Measurements from ENCODE around the gene CLIC4.
A peak's percentile ranks its signal among the peaks of the same experiment; 100 is the strongest.

CLIC4 gene

DNA sequence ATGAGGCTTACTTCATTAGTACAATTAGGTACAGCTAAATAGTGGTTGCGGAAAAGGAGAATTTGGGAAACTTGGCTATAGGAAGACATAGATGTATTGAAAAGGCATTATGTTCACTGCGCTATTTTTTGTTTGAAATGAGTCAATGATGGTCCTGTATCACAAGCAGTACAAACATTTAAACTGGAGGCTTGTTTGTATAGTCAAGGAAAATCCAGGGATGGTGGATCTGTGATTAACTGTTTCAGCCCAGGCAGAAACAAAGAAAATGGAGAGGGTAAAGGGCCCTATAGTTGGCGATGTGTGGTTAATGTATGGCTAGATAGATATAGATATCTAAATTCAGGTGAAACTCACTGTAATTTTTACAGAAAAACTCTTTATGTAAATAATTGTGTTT lies 79.9 kb downstream of the CLIC4 start:
- H3K4me3 ChIP-seq (ENCODE audit: extremely low read depth, insufficient read depth, low read length, poor library complexity, severe bottlenecking) = no peak overlapping the region
- WGBS, 2 experiments (ENCODE audit: insufficient coverage in 2 of 2) = 83 to 100% methylated on average over 2 of the region's 3 CpGs
- H3K9me3 ChIP-seq (ENCODE audit: control insufficient read depth, low read length) = no peaks in the 10 kb centered on the region
- peaks cover 32% of the 10 kb centered on the region for H3K36me3 ChIP-seq (ENCODE audit: control insufficient read depth, insufficient read depth, low read length)
- H3K4me1 ChIP-seq (ENCODE audit: control insufficient read depth, insufficient read depth, low read length, poor library complexity, severe bottlenecking) = peaks cover 17% of the 10 kb centered on the region
- H3K27ac ChIP-seq (ENCODE audit: low read depth, low read length, severe bottlenecking) = no peak overlapping the region

DNA sequence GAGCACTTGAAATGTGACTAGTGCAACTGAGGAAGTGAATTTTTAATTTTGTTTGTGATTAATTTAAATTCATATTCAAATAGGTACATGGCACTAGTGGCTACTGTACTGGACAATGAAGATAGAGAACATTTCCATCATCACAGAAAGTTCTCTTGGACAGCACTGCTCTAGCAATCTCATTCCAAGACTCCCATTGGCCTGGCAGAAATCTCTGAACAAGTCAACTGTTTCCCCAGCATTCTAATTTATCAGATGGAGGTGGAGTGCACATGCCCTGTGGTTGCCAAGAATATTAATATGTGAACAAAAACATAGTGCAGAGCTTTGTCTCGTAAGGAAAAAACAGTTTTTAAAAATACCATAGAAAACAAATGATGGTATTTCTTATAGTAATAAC lies 81.3 kb downstream of the CLIC4 start:
- no peaks in the 10 kb centered on the region for H3K9me3 ChIP-seq (ENCODE audit: control insufficient read depth, low read length)
- H3K4me3 ChIP-seq (ENCODE audit: extremely low read depth, insufficient read depth, low read length, poor library complexity, severe bottlenecking) = no peak overlapping the region
- H3K36me3 ChIP-seq (ENCODE audit: control insufficient read depth, insufficient read depth, low read length) = peaks cover 30% of the 10 kb centered on the region
- no CpG with 5 or more reads among the region's 1 CpG for WGBS, 2 experiments (ENCODE audit: insufficient coverage in 2 of 2)
- no peak overlapping the region for H3K27ac ChIP-seq (ENCODE audit: low read depth, low read length, severe bottlenecking)
- H3K4me1 ChIP-seq (ENCODE audit: control insufficient read depth, insufficient read depth, low read length, poor library complexity, severe bottlenecking) = peaks cover 17% of the 10 kb centered on the region

DNA sequence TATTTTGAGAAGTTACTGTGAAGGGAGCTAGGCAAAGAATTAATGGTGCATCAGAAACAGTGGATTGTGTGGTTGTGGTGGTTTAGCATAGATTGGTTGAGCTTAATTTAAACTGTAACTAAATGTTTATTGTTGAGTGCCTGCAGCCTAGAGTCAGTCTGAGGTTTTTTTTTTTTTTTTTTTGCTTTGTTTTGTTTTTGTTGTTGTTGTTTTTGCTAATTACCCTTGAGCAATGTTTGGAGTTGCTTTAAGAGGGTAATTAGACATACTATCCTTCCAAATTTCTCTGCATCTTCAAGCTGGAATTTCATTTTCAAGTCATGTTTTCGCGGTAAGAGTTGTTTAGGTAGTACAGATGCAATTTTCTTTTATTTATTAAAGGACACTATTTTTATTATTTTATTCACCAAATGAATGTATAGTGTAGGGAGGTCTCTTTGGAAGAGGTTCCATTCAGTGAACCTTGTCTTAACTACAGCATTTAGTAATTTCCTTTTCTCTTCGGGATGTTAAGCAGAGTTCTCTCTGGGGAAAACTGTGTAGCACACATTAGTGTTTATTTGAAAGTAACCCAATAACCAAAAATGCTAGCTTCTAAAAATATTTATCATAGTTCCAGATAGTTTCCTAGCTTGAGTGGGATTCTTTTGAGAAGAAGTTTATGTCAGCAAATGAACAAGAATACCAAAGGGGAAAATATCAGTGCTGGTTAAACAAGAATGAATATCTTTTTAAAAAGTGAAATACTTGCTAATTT lies 82.3 kb downstream of the CLIC4 start:
- Histone ChIP-seq H3K36me3 (ENCODE audit: control insufficient read depth, insufficient read depth, low read length) (peaks cover 24% of the 10 kb centered on the region), H3K27ac (ENCODE audit: low read depth, low read length, severe bottlenecking) (no peak overlapping the region), H3K4me3 (ENCODE audit: extremely low read depth, insufficient read depth, low read length, poor library complexity, severe bottlenecking) (no peak overlapping the region), H3K4me1 (ENCODE audit: control insufficient read depth, insufficient read depth, low read length, poor library complexity, severe bottlenecking) (peaks cover 16% of the 10 kb centered on the region), H3K9me3 (ENCODE audit: control insufficient read depth, low read length) (no peaks in the 10 kb centered on the region)
- no CpG with 5 or more reads among the region's 3 CpGs for WGBS, 2 experiments (ENCODE audit: insufficient coverage in 2 of 2)

DNA sequence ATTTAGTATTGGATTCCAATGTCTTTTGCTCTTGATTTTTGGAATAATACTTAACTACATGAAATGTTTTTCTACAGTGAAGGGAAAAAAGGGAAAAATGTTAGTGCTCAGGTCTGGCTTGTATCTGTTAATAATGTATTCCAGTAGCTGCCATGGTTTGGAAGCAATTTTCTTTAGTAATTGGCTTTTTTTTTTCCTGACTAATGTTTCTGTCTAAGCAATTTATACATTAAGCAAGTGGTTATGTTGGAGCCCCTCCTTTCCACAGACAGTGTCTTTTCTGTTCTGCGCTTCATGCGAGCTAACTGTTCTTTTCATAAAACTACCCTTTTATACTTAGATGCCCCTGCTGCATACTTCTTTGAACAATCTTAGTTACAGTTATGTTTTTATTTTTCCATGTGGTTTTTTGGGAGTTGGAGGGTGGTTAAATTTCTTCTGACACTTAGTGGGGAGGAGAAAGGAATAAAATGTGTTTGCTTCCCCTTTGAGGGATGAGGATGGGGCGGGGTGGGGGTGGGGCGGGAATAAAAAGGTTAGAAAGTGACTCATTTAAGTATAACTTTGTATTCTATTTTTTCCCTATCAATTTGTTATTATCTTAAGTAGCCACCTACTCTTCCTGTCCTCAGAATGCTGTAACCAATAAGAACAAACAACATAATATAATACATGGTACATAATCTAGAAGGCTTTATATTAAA lies 83.1 kb downstream of the CLIC4 start:
- H3K4me3 ChIP-seq (ENCODE audit: extremely low read depth, insufficient read depth, low read length, poor library complexity, severe bottlenecking) = no peak overlapping the region
- peaks cover 15% of the 10 kb centered on the region for H3K4me1 ChIP-seq (ENCODE audit: control insufficient read depth, insufficient read depth, low read length, poor library complexity, severe bottlenecking)
- H3K9me3 ChIP-seq (ENCODE audit: control insufficient read depth, low read length) = no peaks in the 10 kb centered on the region
- H3K27ac ChIP-seq (ENCODE audit: low read depth, low read length, severe bottlenecking) = peak overlapping the region; percentile 5
- peaks cover 19% of the 10 kb centered on the region for H3K36me3 ChIP-seq (ENCODE audit: control insufficient read depth, insufficient read depth, low read length)
- WGBS, 2 experiments (ENCODE audit: insufficient coverage in 2 of 2) = 94% methylated on average over 2 of the region's 4 CpGs; no CpG with 5 or more reads in 1 of the 2 experiments

DNA sequence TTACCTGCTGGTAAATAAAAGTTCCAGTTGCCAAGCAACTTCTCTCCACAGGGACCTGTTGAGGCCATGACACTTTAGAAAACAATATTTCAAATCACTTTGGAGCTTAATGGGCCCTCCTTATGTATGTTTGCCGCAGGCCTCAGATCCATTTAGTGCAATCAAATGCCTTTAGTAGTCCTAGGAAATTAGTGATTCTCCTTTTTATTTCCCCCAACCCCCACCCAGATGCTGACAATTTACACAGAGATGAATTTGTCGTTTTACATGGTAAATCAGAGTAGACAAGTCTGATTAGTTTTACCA lies 83.6 kb downstream of the CLIC4 start:
- Histone ChIP-seq H3K9me3 (ENCODE audit: control insufficient read depth, low read length) (no peaks in the 10 kb centered on the region), H3K36me3 (ENCODE audit: control insufficient read depth, insufficient read depth, low read length) (peaks cover 19% of the 10 kb centered on the region), H3K4me1 (ENCODE audit: control insufficient read depth, insufficient read depth, low read length, poor library complexity, severe bottlenecking) (peaks cover 15% of the 10 kb centered on the region), H3K27ac (ENCODE audit: low read depth, low read length, severe bottlenecking) (peak overlapping the region; percentile 5), H3K4me3 (ENCODE audit: extremely low read depth, insufficient read depth, low read length, poor library complexity, severe bottlenecking) (no peak overlapping the region)
- WGBS, 2 experiments (ENCODE audit: insufficient coverage in 2 of 2) = no CpG with 5 or more reads among the region's 2 CpGs

DNA sequence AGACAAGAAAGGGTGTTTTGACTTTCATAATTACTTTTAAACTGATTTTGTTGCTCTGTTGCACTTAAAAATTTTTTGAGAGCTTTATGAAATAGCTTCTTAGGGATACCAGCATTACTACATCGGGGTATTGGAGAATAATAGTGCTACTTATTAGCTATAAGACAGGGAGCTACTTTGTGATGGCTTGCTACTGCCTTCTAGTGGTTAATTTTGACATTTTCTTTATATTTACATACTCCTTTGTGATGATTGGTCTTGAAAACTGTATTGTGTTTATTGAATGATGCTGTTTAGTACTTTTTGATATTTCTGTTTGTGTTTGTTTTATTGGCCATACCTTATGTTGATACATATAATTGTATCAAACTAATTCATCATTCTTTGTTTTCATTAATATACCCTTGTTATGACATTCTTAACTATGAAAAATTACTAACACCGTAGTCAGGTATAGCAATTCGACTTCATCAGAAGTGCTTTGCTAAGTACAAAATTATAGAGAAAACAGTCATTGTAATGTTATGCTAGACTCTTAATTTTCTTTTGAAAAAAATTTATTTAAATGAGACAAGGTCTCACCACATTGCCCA lies 85.5 kb downstream of the CLIC4 start:
- Histone ChIP-seq H3K4me1 (ENCODE audit: control insufficient read depth, insufficient read depth, low read length, poor library complexity, severe bottlenecking) (peaks cover 15% of the 10 kb centered on the region), H3K27ac (ENCODE audit: low read depth, low read length, severe bottlenecking) (no peak overlapping the region), H3K4me3 (ENCODE audit: extremely low read depth, insufficient read depth, low read length, poor library complexity, severe bottlenecking) (no peak overlapping the region), H3K36me3 (ENCODE audit: control insufficient read depth, insufficient read depth, low read length) (peaks cover 19% of the 10 kb centered on the region), H3K9me3 (ENCODE audit: control insufficient read depth, low read length) (no peaks in the 10 kb centered on the region)
- no CpG with 5 or more reads among the region's 3 CpGs for WGBS, 2 experiments (ENCODE audit: insufficient coverage in 2 of 2)

DNA sequence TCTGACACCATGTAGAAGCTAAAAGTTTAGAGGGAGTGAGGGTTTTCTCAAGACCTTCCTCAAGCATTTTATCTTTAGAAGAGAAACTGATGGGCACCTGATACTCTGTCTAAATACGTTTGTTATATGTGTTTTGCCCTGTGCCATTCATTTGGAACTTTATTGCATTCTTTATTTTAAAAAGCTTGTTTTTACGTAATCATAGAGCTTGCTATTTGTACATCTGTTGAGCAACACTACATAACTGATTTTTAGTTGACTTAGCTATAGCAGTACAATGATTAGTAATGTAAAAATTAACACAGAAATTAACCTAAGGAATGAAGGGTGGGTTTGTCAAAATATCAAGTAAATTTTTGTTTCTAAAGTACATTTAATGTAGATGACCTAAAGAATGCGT lies 96.3 kb downstream of the CLIC4 start:
- H3K27ac ChIP-seq (ENCODE audit: low read depth, low read length, severe bottlenecking) = no peak overlapping the region
- H3K4me3 ChIP-seq (ENCODE audit: extremely low read depth, insufficient read depth, low read length, poor library complexity, severe bottlenecking) = no peak overlapping the region
- H3K36me3 ChIP-seq (ENCODE audit: control insufficient read depth, insufficient read depth, low read length) = peaks cover 60% of the 10 kb centered on the region
- no CpG with 5 or more reads among the region's 3 CpGs for WGBS, 2 experiments (ENCODE audit: insufficient coverage in 2 of 2)
- H3K4me1 ChIP-seq (ENCODE audit: control insufficient read depth, insufficient read depth, low read length, poor library complexity, severe bottlenecking) = no peaks in the 10 kb centered on the region
- no peaks in the 10 kb centered on the region for H3K9me3 ChIP-seq (ENCODE audit: control insufficient read depth, low read length)

DNA sequence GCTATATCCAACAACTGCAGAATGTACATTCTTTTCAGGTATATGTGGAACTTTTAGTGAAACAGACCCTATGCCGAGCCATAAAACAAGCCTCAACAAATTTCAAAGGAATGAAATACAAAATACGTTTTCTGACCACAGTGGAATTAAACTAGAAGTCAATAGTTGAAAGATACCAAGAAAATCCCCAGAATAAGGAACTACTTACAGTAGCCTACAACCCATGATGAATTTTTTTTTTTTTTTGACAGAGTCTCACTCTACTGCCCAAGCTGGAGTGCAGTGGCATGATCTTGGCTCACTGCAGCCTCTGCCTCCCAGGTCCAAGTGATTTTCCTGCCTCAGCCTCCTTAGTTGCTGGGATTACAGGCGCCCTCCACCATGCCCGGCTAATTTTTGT lies 101.4 kb downstream of the CLIC4 start:
- WGBS, 2 experiments (ENCODE audit: insufficient coverage in 2 of 2) = 83 to 96% methylated on average over 2 to 3 of the region's 4 CpGs
- peaks cover 27% of the 10 kb centered on the region for H3K36me3 ChIP-seq (ENCODE audit: control insufficient read depth, insufficient read depth, low read length)

DNA sequence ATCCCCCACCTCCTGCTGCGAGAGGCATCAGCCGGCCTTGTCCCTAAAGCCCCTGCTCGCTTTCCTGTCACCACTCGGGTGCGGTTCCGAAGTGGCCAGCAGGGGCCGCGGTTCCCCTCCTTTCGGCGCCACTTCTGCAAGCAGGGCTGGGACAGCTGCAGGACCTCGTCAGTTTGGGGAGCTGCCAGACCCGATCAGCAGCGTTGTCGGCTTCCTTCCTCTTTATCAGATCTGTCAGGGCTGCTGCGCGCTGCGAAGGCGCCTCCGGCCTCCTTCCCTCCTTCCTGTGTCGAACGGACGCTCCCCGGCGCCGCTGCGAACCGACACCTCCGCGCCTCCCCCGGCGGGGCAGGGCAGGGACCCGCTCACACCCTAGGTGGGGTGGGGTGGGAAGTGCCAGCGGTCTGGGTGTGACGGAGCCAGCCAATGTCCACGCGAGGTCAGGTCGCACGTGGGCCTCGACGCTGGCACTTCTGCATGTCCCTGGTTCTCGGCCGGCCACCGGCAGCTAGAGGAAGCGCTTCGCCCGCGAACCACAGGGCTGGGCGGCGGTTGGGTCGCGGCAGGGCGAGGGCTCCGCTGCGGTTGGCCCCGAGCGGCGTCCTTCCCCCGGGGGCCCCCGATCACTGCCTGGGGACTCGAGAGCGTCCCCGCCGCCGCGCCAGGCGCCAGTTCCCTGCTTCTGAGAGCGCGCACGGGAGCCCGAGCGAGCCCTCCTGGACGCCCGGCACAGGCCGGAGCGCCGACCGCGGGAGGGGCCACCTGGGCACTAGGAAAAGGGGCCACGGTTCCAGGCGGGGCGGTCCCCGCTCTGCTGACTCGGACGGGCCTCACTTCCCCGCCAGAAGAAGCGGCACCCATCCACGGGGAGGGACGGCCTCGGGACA lies 103.0 kb downstream of the CLIC4 start:
- Histone ChIP-seq H3K4me3 (ENCODE audit: extremely low read depth, insufficient read depth, low read length, poor library complexity, severe bottlenecking) (peak overlapping the region; percentile 33), H3K9me3 (ENCODE audit: control insufficient read depth, low read length) (no peaks in the 10 kb centered on the region), H3K4me1 (ENCODE audit: control insufficient read depth, insufficient read depth, low read length, poor library complexity, severe bottlenecking) (peaks cover 25% of the 10 kb centered on the region), H3K36me3 (ENCODE audit: control insufficient read depth, insufficient read depth, low read length) (peaks cover 18% of the 10 kb centered on the region), H3K27ac (ENCODE audit: low read depth, low read length, severe bottlenecking) (peak overlapping the region; percentile 82)
- WGBS, 2 experiments (ENCODE audit: insufficient coverage in 2 of 2) = 1 to 4% methylated on average over 60 to 64 of the region's 89 CpGs

More for the DNA sequence above, 101.4 kb downstream of the CLIC4 start:
- peaks cover 24% of the 10 kb centered on the region for H3K4me1 ChIP-seq (ENCODE audit: control insufficient read depth, insufficient read depth, low read length, poor library complexity, severe bottlenecking)
- H3K9me3 ChIP-seq (ENCODE audit: control insufficient read depth, low read length) = no peaks in the 10 kb centered on the region
- H3K27ac ChIP-seq (ENCODE audit: low read depth, low read length, severe bottlenecking) = no peak overlapping the region
- no peak overlapping the region for H3K4me3 ChIP-seq (ENCODE audit: extremely low read depth, insufficient read depth, low read length, poor library complexity, severe bottlenecking)

DNA sequence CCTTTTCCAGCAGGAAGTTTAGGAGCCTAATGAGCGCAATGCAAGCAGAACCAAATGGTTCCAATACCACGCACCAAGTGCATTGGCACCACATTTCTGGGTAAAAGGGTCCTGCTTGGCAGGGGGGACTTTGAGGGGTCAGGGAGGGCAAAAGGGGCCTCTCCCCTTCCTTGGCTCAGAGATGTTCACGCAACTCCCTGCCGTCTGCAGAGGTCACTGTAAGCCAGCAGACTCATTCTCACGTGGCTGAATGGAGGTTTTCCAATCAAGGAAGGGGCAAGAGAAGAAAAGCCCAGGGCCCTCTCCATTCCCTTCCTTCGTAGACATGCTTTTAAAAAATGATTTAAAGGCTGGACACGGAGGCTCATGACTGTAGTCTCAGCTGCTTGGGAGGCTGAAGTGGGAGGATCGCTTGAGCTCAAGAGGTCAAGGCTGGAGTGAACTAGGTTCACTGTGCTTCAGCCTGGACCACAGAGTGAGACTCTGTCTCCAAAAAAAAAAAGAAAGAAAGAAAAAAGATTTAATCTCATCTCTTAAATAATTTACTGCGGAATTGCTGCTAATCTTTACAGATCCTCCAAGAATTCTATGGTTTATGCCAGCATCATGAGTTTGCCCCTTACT lies 104.5 kb downstream of the CLIC4 start:
- WGBS, 2 experiments (ENCODE audit: insufficient coverage in 2 of 2) = 54 to 69% methylated on average over 5 to 7 of the region's 9 CpGs
- no peaks in the 10 kb centered on the region for H3K9me3 ChIP-seq (ENCODE audit: control insufficient read depth, low read length)
- H3K27ac ChIP-seq (ENCODE audit: low read depth, low read length, severe bottlenecking) = peak overlapping the region; percentile 87

More for the DNA sequence above, 104.5 kb downstream of the CLIC4 start:
- H3K4me1 ChIP-seq (ENCODE audit: control insufficient read depth, insufficient read depth, low read length, poor library complexity, severe bottlenecking) = peaks cover 27% of the 10 kb centered on the region
- H3K4me3 ChIP-seq (ENCODE audit: extremely low read depth, insufficient read depth, low read length, poor library complexity, severe bottlenecking) = no peak overlapping the region
- H3K36me3 ChIP-seq (ENCODE audit: control insufficient read depth, insufficient read depth, low read length) = peaks cover 15% of the 10 kb centered on the region

All from mesodermal cell (in vitro differentiated cells).